Tibial nerve (tissue), 4 donors: ENCODE measurements around the gene CTXN1. TPM values are rescaled to one million over a fixed set of nuclear protein-coding genes. Genes with fewer than 3 reads are reported as not detected.
A peak's percentile ranks its signal among the peaks of the same experiment; 100 is the strongest.

Experiments
- DNase-seq, 2 donors: peaks; one replicate each; pipeline ENCODE4 v3.0.0-alpha.2; 2019; ENCODE audit warnings: low spot score in 2 of 2
- H3K27ac ChIP-seq, 4 donors: fragments of 200-600 bp; sonication (generic) in 3 of 4; one replicate each; pipeline ENCODE4 v1.5.1; 2017 to 2019; ENCODE audit warnings: mild to moderate bottlenecking in 1 of 4
- H3K27me3 ChIP-seq, 2 donors: fragments of 200-600 bp; sonication (generic) in 1 of 2; one replicate each; pipeline versions ENCODE4 v1.5.1 to v1.6.0; 2017 to 2019
- H3K36me3 ChIP-seq, 3 donors: fragments of 200-600 bp; sonication (generic); one replicate each; pipeline ENCODE4 v1.5.1; 2018 to 2019
- H3K4me1 ChIP-seq, 4 donors: fragments of 200-600 bp; sonication (generic) in 3 of 4; one replicate each; pipeline ENCODE4 v1.5.1; 2017 to 2019
- H3K4me3 ChIP-seq, 4 donors: fragments of 200-600 bp; sonication (generic) in 3 of 4; one replicate each; pipeline ENCODE4 v1.5.1; 2017 to 2019; ENCODE audit warnings: mild to moderate bottlenecking in 1 of 4, moderate library complexity in 1 of 4
- H3K9me3 ChIP-seq, 4 donors: fragments of 200-600 bp; sonication (generic) in 3 of 4; one replicate each; pipeline ENCODE4 v1.5.1; 2017 to 2019
- EP300 ChIP-seq, 2 donors: sonication (generic); formaldehyde crosslinking; IDR thresholded peaks; one replicate each; pipeline ENCODE4 v1.6.1; 2017; ENCODE audit warnings: antibody characterized with exemption in 2 of 2, mild to moderate bottlenecking in 1 of 2
- POLR2A ChIP-seq, 2 donors: fragments of 450-650 bp; IDR thresholded peaks; one replicate each; pipeline ENCODE4 v1.6.1; 2017; ENCODE audit warnings: antibody characterized with exemption in 2 of 2, mild to moderate bottlenecking in 2 of 2, moderate library complexity in 2 of 2
- WGBS, 2 donors: methylation state at CpG; one replicate each; pipeline ENCODE4 v1.1.5; 2018; 5-methylcytosine and 5-hydroxymethylcytosine counted together
- total RNA-seq, 4 donors: library from RNA; depleted of rRNA; stranded (reverse); fragments of >200 nt; gene quantifications; one replicate each; pipeline ENCODE4 v1.1.0, GENCODE V29; 2016
- TF ChIP-seq, protein P1 (sequence below), 5 experiments: fragments of 200-600 bp in 3 of 5; fragments of 450-650 bp in 2 of 5; sonication (generic) in 3 of 5; IDR thresholded peaks; one replicate each; pipeline ENCODE4 v1.5.1; 2016 to 2019; ENCODE audit warnings: antibody characterized with exemption in 5 of 5, mild to moderate bottlenecking in 3 of 5, moderate library complexity in 2 of 5

The CTXN1 gene
- total RNA-seq, 4 donors from 2014 or later: 0.66 to 7.2 (median 3.0) TPM

GRCh38 chr19:7917267-7918061 lies 8.5 kb downstream of the CTXN1 start:
- Histone ChIP-seq H3K27ac (no peak overlapping the region), H3K4me3 (peak overlapping the region in 2 of 4 donors; percentile 18 to 25), H3K4me1 (peaks cover 0 to 61% (median 29%) of the 10 kb centered on the region in 4 donors), H3K9me3 (no peaks in the 10 kb centered on the region), H3K27me3 (peaks cover 0 to 48% of the 10 kb centered on the region in 2 donors), H3K36me3 (peaks cover 0 to 26% (median 0%) of the 10 kb centered on the region in 3 donors)
- no peak for DNase-seq
- TF ChIP-seq EP300 (IDR thresholded peaks at IDR 0.05): no peak
- TF ChIP-seq, protein P1, sequence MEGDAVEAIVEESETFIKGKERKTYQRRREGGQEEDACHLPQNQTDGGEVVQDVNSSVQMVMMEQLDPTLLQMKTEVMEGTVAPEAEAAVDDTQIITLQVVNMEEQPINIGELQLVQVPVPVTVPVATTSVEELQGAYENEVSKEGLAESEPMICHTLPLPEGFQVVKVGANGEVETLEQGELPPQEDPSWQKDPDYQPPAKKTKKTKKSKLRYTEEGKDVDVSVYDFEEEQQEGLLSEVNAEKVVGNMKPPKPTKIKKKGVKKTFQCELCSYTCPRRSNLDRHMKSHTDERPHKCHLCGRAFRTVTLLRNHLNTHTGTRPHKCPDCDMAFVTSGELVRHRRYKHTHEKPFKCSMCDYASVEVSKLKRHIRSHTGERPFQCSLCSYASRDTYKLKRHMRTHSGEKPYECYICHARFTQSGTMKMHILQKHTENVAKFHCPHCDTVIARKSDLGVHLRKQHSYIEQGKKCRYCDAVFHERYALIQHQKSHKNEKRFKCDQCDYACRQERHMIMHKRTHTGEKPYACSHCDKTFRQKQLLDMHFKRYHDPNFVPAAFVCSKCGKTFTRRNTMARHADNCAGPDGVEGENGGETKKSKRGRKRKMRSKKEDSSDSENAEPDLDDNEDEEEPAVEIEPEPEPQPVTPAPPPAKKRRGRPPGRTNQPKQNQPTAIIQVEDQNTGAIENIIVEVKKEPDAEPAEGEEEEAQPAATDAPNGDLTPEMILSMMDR (IDR thresholded peaks at IDR 0.05): peak; percentile 14 to 43 (median 30)
- WGBS, 2 donors: 1 to 2% methylated on average over 25 to 43 of the region's 71 CpGs

DNA sequence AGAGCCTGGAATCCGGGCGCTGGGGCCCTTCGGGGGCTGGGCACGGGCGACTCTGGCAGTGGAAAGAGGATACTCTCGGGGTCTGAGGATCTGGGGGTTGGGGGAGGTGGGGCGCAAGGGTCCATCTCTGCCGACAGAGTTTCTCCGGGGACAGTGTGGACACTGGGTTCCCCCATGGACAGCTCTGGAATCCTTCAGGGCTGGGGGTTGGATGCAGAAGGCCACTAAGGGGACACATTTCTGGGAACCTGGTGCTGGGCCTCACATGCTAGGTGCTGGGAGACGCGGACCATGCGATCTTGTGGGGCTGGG lies 9.0 kb downstream of the CTXN1 start:
- Histone ChIP-seq H3K27me3 (peaks cover 0 to 48% of the 10 kb centered on the region in 2 donors), H3K4me1 (peaks cover 0 to 55% (median 27%) of the 10 kb centered on the region in 4 donors), H3K4me3 (peak overlapping the region in 1 of 4 donors; percentile 35), H3K36me3 (peaks cover 0 to 26% (median 5%) of the 10 kb centered on the region in 3 donors), H3K27ac (no peak overlapping the region), H3K9me3 (no peaks in the 10 kb centered on the region)
- no peak for TF ChIP-seq POLR2A (IDR thresholded peaks at IDR 0.05)
- DNase-seq: no peak
- WGBS, 2 donors: 5 to 12% methylated on average over 4 to 11 of the region's 12 CpGs

GRCh38 chr19:7916103-7916954 lies 9.6 kb downstream of the CTXN1 start:
- peak overlapping the region in 1 of 4 donors; percentile 35 for H3K4me3 ChIP-seq
- no peaks in the 10 kb centered on the region for H3K9me3 ChIP-seq
- TF ChIP-seq POLR2A (IDR thresholded peaks at IDR 0.05): no peak
- no peak for TF ChIP-seq EP300 (IDR thresholded peaks at IDR 0.05)
- TF ChIP-seq, protein P1 (IDR thresholded peaks at IDR 0.05): no peak
- peaks cover 0 to 48% of the 10 kb centered on the region in 2 donors for H3K27me3 ChIP-seq
- no peak overlapping the region for H3K27ac ChIP-seq
- H3K36me3 ChIP-seq: peaks cover 0 to 29% (median 8%) of the 10 kb centered on the region in 3 donors
- 0 to 1% methylated on average over 25 to 76 of the region's 104 CpGs for WGBS, 2 donors
- no peak for DNase-seq
- H3K4me1 ChIP-seq: peaks cover 0 to 50% (median 21%) of the 10 kb centered on the region in 4 donors

DNA sequence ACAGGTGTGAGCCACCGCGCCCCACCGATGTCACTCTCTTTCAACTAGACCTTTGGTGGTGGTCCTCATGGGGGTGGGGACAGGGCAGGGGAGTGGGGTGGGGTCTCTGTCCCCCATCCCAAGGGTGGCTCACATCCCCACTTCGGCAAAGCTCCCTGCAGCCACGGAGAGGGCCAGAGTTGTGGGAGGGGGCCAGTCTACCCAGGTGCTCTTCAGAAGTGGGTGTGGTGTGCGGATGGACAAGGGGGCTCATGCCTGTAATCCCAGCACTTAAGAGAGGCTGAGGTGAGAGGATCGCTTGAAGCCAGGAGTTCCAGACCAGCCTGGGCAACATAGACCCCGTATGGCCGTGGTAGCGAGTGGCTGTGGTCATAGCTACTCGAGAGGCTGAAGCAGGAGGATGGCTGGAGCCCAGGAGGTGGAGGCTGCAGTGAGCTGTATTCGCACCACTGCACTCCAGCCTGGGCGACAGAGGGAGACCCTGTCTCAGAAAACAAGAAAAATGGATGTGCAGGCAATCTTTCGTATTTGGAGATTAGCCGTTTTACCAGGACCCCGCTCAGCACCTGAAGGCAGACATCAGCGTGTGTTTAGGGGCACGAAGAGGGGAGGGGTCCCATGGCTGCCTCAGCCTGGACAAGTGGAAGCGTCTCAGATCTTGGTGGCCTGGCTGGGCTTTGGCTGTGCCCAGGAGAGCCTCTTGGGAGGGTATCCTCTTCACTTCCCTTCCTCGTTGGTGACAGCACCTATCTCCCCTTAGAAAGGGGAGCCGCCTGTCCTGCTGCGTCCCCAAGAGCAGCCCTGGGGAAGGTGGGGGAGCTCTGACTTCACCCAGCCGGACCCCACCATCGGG lies 10.5 kb downstream of the CTXN1 start:
- TF ChIP-seq POLR2A (IDR thresholded peaks at IDR 0.05): no peak
- H3K36me3 ChIP-seq: peaks cover 5 to 38% (median 17%) of the 10 kb centered on the region in 3 donors
- no peak for DNase-seq
- no peak overlapping the region for H3K4me3 ChIP-seq
- peaks cover 0 to 48% of the 10 kb centered on the region in 2 donors for H3K27me3 ChIP-seq
- H3K27ac ChIP-seq: no peak overlapping the region
- H3K9me3 ChIP-seq: no peaks in the 10 kb centered on the region
- WGBS, 2 donors: 49 to 50% methylated on average over 19 to 20 of the region's 24 CpGs
- H3K4me1 ChIP-seq: peaks cover 0 to 43% (median 19%) of the 10 kb centered on the region in 4 donors

- Histone ChIP-seq H3K9me3 (no peaks in the 10 kb centered on the region), H3K4me3 (no peak within 1 kb of the TSS), H3K4me1 (peaks cover 0 to 39% (median 19%) of the 10 kb centered on the region in 4 donors), H3K27ac (no peak within 1 kb of the TSS), H3K36me3 (peaks cover 6 to 46% (median 22%) of the 10 kb centered on the region in 3 donors), H3K27me3 (peaks cover 0 to 48% of the 10 kb centered on the region in 2 donors)
- TF ChIP-seq POLR2A (IDR thresholded peaks at IDR 0.05) (no peak), EP300 (IDR thresholded peaks at IDR 0.05) (no peak)
- TF ChIP-seq, protein P1 (IDR thresholded peaks at IDR 0.05): no peak
- no peak for DNase-seq
- WGBS, 2 donors: 63 to 77% methylated on average over 8 to 9 of the region's 12 CpGs
These were observed 11.3 kb downstream of the CTXN1 start, which contains the start of gene TGFBR3L for GRCh38 chr19:7914598-7915045. TGFBR3L (plus strand) TSS chr19:7914830.
